Measurements from ENCODE around the gene EIF5A.

Gene EIF5A

GRCh38 chr17:7285679-7286078 lies 21.7 kb upstream of the EIF5A start:
- no peak for DNase-seq (ENCODE audit: low spot score)

DNA sequence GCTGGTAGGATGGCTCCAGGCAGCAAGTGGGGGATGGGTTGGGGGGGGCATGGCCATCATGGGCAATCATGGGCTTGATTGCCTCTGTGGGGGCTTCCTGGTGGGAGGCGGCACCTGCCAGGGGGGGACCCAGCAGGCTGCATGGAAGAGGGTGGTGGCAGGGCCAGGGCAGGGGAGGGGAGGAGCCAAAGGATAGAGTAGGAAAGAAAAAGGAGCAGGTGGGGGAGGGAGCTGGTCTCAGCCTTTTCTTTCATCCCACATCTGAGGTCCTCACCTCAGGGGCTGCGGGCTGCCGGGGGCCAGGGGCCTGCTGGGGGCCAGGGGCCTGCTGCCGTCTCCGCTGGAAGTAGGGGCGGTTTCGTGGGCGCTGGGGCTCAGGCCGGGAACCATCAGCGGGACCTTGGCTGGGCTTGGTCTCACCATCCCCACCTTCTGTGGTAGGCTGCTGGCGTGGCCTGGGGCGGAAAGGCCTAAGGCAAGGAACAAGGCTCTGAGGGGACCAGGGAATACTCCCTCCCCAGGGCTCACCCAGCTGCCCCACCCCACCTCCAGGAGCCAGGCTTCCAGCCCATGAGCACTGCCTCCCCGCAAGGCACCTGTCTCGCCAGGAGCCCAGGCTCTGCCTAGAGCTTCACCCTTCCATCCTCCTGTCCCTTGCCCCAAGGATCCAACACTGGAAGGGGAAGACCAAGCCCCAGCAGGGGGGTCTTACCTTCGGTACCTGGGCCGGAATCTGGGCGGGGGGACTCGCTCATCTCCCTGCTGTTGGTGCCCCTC lies 18.0 kb upstream of the EIF5A start:
- no peak for DNase-seq (ENCODE audit: low spot score)

DNA sequence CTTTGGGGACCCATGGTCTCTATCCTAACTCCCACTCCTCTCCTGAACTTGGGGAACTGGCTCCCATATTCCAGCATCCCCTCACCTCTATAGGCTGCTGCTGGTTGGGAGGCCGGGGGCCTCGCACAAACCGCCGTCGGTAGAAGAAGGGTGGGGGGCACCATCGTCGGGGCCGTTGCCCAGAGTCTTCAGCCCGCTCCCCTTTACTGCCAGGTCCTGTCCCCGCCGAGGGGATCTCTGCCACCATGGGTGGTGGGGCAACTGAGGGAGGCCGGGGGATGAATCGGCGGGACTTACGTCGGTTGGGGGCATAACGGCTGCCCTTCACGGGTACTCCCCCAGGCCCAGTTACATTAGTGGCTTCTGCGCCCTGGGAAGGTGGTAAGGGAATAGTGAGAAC lies 17.3 kb upstream of the EIF5A start:
- no peak for DNase-seq (ENCODE audit: low spot score)

GRCh38 chr17:7290685-7291084 lies 16.7 kb upstream of the EIF5A start:
- DNase-seq (ENCODE audit: low spot score), result no peak

DNA sequence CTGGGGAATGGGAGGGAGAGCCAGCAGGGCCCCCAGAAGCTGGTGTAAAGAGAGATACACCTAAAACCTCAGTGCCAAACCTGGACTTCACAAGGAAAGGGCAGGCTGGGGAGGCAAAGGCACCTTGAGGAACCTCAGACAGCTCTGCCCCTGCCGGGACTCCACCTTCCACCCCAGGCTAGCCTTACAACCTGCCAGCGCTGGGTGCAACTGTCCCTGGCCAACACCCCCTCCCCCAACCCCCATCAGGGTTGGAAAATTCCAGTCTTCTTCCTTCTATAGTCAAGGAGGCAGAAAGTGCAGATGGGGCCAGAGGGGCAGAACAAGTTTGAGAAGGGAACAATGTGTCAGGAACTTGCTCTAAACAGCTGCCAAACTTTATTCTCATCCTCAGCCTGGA lies 15.2 kb upstream of the EIF5A start:
- no peak for DNase-seq (ENCODE audit: low spot score)

- no peak for DNase-seq (ENCODE audit: low spot score)
Observed at GRCh38 chr17:7292729-7293128, 14.7 kb upstream of the EIF5A start.

- no peak for DNase-seq (ENCODE audit: low spot score)
Observed at GRCh38 chr17:7293159-7293558, 14.3 kb upstream of the EIF5A start.

DNA sequence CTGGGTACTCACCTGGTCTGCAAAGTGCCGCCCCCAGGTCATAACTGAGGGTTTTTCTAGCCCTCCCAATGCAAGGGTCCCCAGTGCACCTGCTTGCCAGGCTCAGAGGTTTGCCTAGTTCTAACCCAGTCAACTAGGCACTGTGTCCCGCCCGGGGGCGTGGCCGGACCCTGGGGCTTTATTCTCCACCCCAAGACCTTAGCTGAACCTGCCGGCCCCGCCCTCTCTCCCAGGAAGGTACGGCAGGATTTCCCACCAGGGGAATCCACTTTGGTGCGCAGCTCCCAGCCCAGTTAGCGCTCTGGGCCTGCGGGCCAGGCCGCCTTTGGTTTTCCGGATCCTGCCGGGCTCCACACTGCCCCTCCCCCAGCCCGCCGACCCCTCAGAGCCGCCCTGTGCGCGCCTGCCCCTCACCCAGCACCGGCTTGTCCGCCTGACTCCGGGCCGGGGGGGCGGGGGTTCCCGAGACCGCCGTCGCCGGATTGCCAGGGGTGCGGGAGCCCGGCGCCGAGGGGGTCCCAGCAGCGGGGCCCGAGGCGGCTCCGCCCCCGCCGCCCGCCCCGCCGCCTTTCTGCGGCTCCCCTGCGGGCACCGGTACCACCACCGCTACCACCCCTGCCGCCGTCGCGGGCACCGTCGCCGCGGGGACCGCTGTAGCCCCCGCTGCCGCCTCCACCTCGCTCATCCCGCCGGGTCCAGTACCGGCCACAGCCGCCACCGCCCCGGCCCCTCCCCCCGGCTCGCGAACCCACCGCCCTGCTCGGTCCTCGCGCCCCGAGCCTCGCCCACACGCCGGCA lies 13.4 kb upstream of the EIF5A start:
- peak; percentile 50 for DNase-seq (ENCODE audit: low spot score)

DNA sequence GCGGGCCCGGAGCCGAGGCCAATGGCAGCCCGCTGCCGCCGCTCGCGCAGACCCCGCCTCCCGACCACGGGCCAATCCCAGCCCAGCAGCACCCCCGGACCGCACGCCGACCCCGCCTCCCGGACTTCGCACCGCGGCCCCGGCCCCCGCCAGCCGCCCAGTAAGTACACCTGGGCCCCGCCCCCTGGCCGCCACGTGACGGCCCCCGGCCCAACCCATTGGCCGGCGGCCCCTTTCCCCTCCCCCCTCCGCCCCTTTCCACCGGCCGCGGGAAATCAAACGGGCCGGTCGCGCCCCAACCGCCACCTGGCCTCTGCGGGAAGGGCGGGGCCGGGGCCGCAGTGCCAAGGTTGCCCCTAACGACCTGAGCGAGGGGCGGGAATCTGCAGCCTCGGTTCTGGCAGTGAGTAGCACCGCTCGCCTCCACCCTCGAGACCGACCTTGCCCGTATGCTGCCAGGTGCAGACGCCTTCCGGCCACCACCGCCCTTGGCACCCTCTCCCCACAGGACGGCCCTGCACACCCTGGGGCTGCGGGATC lies 12.7 kb upstream of the EIF5A start, which contains the start of gene YBX2:
Gene YBX2, minus strand, starts transcription at position 26 of the 540 bp plus-strand sequence. CDS start 139 bp downstream, outside the sequence.
- peak; percentile 86 for DNase-seq (ENCODE audit: low spot score)

GRCh38 chr17:7295230-7296180 lies 11.9 kb upstream of the EIF5A start:
- no peak for DNase-seq (ENCODE audit: low spot score)

- peak; percentile 89 for DNase-seq (ENCODE audit: low spot score)
Observed at GRCh38 chr17:7296189-7296861, 11.1 kb upstream of the EIF5A start.

GRCh38 chr17:7304179-7304578 lies 3.2 kb upstream of the EIF5A start:
- no peak for DNase-seq (ENCODE audit: low spot score)

- DNase-seq (ENCODE audit: low spot score), result no peak
Observed at GRCh38 chr17:7307686-7308624, 527 bp downstream of the EIF5A start.

GRCh38 chr17:7308625-7309433 lies 1.4 kb downstream of the EIF5A start:
- DNase-seq (ENCODE audit: low spot score), result peak; percentile 82

GRCh38 chr17:7309628-7310027 lies 2.2 kb downstream of the EIF5A start:
- no peak for DNase-seq (ENCODE audit: low spot score)

DNA sequence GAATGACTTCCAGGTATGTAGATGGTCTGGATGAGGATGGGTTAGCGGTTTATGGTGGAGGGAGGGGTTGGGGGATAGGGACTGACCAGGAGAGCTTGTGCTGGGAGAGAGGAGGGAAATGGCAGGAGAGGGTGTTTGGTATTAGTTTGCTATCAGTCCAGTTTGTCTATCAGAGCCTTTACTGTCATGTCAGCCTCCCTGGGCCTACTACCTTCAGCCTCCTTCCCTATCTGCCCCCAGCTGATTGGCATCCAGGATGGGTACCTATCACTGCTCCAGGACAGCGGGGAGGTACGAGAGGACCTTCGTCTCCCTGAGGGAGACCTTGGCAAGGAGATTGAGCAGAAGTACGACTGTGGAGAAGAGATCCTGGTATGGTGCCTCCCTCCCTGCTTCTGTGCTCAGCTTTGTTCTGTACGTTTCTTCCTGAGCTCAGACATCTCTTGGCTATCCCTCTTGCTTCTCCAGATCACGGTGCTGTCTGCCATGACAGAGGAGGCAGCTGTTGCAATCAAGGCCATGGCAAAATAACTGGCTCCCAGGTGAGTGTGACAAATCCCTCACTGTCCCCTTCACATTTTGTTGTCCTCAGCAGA lies 3.8 kb downstream of the EIF5A start:
- no peak for DNase-seq (ENCODE audit: low spot score)

GRCh38 chr17:7312432-7313087 lies 5.1 kb downstream of the EIF5A start:
- DNase-seq (ENCODE audit: low spot score), result no peak

Measured in LoVo (cell line).